NCI-H345 (cell line): ENCODE results near the gene SCG3.
A peak's percentile ranks its signal among the peaks of the same experiment; 100 is the strongest.

Source experiments
- DNase-seq: peaks from one replicate; lab custom pipeline; 2025; lab: John Stamatoyannopoulos, UW

Gene SCG3

DNA sequence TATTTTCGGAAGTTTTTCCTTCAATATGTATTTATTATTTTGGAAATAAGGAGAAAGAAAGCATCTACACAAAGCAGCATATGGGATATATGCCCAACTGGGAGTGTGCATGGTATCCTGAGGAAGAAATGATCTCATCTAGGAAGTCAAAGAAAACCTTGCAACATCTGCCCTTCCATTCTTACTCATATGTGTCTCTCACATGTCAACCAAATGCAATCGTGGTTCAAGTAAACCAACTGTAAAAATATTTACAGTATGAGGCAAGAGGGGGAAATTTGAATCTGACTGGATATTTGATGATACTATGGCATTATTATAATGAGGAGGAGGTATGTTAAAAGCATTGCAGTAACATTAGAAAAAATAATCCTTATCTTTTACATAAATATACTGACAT is 3.2 kb upstream of the SCG3 start:
- DNase-seq, result no peak

DNA sequence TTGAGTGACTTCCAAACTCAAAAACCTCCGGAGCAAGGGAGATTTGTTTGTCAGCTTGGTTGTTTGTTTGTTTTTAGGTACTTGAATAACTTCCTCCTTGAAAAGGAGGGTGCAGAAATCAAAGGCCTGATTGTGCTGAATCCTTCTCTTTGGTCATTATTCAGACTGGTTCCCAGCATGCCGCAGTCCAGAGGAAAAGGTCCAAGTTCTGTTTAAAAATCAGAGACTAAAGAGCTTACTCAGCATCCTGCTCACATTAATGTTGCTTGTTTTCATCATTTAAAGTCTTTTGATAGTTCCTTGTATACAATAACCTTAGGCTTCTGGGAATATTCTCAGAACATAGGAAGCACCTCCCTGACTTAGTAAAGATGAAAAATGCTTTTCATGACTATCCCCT is 982 bp upstream of the SCG3 start:
- no peak for DNase-seq

DNA sequence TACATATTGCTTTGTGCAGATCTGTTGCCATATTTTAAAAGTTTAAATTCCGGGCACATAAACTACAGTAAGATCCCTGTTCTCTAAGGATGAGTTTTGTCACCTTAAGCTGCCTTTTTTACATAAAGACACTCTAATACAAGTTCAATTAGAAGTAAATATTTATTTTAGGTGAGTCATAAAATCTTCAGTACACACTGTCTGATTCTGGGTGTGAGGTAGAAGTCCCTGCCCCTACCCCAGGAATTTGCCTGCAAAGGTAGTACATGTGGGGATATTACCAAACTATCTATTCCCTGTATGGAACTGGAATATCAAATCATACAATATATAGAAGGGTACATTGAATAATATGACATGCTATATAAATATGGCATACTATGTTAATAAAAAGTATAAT is 6.3 kb downstream of the SCG3 start:
- no peak for DNase-seq

DNA sequence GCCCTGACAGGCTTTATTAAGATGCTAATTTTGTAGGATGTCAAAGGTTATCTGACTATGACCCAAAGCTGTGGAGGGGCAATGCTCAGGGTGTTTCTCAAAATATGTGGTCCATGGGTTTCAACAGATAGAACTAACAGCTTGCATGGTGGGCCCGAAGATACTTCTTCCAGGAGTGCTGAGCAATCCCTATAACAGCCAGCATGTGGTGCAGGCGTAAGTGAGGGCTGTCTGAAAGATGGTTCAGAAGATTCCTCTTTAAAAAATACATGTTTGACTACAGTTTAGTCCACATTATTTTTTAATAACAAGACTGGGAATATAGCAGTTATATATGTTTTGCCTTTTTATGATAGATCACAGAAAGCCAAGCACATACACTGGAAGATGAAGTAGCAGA is 7.6 kb downstream of the SCG3 start:
- DNase-seq, result no peak

DNA sequence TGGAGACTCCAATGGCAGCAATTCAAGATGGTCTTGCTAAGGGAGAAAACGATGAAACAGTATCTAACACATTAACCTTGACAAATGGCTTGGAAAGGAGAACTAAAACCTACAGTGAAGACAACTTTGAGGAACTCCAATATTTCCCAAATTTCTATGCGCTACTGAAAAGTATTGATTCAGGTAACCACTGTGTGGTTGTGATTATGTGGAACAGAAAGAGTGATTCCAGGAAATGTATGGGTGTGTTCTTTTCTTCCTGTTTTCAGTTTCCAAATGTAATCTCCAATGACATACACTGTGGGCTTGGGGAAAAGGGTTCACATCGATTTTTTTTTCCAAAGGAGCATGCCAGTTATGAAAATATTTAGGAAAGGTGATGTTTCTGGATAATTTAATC is 10.9 kb downstream of the SCG3 start:
- DNase-seq, result no peak

DNA sequence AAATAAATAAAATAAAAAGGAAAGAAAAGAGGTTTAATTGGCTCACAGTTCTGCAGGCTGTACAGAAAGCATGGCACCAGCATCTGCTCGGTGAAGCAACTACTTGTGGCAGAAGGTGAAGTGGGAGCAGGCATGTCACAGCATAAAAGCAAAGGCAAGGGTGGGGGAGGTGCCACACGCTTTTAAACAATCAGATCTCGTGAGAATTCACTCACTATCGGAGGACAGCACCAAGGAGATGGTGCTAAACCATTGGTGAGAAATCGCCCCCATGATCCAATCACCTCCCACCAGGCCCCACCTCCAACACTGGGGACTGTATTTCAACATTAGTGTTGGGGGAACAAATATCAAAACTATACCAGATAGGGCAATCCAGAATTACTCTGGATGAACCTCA is 15.3 kb downstream of the SCG3 start:
- no peak for DNase-seq

DNA sequence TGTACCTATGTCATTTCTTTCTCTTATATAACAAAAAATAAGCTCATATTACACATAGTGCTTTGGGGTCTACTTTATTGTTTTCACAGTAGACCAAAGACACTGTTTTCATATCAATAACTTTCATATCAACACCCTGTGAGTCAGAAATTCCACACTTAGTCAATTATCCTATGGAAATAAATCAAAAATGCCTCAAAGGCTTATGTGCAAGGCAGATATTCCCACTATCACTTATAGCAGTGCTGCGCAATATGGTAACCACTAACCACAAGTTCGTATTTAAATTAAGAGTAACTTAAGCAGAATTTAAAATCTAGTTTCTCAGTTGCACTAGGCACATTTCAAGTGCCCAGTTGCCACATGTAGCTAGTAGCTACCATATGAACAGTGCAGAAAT is 15.9 kb downstream of the SCG3 start:
- DNase-seq, result no peak

DNA sequence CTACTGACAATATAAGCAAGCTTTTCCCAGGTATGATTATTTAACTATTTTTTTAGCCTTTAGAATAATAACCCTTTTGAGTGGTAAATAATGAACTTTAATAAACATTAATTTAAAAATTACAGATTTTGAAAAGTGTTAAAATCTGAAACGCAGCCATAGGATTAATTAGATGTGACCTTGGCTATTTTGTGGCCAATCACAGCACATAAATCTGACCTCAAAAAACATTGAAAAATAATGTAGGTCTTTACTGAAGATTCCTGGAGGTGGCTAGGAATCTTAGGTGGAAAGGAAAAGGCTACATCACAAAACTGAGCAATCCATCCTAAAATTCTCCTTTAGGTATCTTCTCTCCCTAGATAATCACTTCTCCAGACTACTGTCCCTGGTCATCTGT is 18.1 kb downstream of the SCG3 start:
- DNase-seq, result no peak

DNA sequence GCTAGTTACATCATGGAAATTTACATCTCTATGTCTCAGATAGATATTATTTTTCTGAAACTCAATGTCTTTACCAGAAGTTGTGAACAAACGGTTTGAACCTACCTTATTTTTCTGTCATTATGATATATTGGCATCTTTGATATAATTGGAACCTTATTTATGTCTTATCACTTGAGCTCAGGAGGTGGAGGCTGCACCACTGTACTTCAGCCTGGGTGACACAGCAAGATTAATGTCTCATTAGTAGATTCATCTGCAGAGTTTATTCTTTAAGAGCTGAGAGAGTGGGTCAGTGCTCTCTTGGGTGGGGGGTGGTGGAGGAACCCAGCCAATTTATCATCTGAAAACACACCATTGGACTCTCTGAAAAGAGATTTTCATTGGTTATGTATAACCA is 21.4 kb downstream of the SCG3 start:
- DNase-seq, result no peak

DNA sequence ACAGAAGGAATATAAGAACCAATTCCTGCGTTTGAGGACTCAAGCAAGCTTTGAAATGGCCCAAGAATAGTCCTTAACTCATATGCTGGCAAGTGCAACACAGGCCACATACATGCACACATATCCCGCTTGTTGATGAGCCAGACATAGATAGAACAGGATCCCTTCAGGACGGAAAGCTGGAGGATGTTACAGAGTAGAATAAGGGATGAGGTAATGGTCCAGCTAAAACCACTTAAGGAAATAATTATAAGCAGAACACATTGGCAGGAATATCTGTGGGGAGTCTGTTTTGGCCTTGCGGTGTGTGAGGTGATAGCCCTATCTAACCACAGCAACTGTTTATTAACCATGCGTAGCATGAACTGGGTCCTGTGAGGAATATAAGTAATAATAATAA is 25.0 kb downstream of the SCG3 start:
- DNase-seq, result no peak

DNA sequence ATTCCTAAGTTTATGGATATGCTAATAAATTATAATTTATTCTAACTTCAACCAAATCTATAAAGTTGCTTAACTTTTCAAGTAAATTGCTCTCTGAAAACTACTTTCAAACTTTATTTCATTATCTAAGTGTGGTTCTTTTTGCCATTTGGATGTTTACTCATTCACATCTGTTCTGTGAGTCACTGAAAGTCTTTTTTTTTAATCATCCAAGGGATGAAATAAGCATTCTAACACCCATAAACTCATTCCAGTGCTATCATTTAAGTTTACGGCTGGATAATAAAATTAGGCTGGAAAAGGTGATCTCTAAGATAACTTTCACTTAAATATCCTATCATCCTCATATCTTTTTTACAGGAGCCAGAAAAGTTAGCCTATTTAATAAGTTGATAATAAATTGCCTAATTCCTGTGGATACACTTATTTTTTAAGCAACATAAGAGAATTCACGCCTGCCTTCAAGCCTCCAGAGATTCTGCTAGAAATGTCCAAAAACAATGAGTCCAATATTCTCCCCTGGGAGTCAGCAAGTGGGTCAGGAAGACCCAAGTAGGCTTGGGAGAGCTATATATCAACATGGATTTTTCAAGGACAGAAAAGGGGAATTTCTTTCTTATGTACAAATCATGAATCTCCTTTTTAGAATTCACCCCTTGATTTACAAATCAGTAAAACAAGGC is 25.8 kb downstream of the SCG3 start:
- no peak for DNase-seq

DNA sequence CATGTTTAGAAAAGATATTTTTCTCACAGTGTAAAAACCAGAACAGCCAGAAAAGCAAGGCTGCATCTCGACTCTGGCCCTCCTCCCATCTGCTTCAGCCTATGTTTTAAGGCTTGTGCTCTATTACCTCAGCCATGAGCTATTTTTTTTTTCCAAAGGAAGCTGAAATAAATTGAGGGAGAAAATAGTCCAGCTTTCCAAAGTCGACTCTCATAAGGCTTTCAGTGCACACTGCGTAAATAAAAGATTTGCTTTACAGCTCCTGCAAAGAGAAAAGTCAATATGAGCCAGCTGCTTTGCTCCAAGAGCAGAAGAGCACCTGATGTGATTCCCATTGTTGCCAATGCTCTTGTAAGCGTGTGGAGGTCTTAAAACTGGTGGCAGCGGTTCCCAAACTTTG is 26.7 kb downstream of the SCG3 start:
- peak; percentile 67 for DNase-seq

DNA sequence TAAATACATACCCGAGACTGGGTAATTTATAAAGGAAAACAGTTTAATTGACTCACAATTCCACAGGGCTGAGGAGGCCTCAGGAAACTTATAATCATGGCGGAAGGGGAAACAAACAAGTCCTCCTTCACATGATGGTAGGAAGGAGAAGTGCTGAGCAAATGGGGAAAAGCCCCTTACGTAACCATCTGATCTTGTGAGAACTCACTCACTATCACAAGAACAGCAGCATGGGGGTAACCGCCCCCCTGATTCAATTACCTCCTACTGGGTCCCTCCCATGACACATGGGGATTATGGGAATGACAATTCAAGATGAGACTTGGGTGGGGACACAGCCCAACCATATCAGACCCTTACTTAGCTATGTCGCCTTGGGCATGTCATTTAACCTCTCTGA is 27.7 kb downstream of the SCG3 start:
- DNase-seq, result no peak

DNA sequence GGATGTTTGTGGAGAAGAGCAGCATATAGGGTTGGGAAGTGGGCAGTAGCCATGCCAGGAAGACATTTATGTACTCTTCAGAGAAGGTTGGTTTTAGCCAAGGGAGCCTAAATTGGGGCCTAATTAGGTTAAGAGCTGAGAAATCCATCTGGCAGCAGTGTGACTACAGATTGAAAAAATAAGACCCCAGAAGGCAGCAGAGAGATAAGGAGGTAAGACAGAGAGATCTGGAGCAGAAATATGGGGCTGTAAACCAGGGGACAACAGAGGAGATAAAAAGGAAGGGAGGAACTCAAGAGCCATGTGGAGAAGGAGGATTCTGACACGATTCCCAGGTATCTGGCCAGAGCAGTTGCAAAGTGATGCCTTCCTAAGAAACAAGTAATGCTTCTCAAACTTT is 32.9 kb downstream of the SCG3 start:
- DNase-seq, result no peak

DNA sequence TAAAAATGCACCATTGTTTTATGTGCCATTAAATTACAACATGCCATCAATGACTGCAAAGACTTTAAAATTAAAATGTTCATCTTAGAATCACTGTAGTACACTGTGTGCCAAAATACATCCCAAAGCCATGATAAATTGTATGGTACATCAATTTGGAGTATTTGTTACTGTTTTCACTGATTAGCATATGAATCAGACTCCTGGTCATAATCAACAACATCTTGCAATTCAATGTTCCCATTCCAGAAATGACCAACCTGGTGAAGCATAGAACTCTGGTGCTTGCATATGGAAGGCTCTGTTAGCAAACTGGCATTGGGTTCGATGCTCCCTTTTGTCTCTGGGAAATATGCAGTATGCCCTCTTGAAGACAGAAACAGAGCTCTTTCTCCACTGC is 33.6 kb downstream of the SCG3 start:
- DNase-seq, result no peak

DNA sequence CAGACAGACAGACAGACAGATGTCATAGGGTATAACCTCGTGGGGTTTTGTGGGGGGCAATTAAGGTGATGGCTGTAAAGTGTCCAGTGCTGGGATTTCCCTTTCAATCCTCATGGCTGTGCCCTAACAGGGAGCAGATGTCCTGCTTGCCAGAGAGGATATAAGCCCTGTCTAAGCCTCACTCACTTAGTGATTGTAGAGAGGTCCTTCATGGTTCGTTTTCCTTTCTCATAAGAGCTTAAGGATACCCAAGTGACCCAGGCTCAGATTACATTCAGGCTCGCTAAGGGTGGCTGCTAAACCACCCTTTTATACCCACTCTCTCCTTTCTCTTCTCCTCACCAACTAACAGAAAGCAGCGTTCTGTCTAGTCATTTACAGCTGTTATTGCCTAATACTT is 36.9 kb downstream of the SCG3 start:
- DNase-seq, result no peak

DNA sequence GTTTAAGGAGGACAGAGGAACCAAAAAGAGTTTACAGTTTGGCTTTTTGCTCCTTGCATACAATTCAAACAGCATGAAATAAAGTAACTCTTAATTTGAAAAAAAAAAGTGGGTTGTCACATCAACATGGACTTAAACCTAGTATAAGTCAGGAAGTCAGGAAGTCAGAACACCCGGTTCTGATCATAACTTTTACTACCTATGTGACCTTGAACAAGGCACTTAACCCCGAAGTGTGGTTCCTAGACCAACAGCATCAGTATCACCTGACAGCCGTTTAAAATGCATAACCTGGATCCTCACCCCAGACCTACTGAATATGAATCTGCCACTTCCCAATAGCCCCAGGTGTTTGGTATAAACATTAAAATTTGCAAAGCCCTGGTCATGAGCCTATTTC is 37.4 kb downstream of the SCG3 start:
- no peak for DNase-seq

DNA sequence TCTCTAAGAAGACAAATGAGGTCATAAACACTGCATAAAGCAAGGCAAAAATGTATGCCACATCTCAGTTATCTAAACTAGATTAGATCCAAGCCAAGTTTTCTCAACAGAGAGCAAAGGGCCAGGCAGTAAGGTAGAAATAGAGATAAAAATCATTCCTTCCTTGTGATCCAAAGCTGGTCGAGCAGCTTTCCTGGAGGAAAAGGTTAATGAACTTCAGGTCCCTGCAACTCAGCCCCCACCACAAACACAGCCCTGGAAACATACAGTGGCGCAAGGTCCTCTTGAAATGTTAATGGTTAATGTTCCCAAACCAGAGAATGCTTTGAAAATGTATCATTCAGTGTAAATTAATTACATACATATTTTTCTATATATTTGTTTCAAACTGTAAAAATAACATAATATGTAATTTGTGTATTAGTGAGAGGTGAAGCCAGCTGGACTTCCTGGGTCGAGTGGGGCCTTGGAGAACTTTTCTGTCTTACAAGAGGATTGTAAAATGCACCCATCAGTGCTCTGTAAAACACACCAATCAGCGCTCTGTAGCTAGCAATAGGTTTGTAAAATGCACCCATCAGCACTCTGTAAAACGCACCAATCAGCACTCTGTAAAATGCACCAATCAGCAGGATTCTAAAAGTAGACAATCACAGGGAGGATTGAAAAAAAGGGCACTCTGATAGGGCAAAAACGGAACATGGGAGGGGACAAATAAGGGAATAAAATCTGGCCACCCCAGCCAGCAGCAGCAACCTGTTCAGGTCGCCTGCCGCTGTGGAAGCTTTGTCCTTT is 39.1 kb downstream of the SCG3 start:
- no peak for DNase-seq

DNA sequence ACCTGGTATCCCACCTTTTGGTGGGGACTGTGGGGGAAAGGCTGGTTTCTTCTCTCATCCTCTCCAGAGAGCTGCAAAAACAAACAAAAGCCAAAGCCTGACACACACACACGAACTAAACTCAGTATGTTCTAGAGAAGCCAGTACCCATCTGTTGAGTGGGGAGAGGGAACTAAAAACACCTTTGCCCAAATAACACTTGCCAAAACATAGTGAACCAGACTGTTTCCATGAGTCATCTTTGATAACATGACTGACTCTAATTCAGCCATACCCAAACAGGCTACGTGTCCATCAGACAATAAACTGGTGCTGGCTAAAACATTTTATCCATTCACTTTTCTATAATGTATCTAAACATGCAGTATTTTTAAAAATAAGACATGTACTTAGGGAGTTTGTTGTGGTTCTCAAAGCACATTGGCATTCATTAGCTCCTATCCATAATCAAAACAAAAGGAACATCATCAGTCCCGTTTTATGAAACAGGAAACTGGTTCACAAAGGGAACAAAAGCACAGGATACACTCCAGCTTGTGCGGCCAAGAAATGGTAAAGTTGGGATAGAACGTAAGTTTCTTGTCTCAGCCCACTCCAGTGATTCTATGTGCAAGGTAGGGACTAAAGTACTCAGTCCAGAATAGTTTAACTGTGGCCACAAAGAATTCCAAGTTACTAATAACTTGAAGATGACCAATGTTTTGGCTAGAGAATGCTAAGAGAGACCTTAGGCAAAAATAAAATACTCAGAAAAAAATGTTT is 40.1 kb downstream of the SCG3 start:
- no peak for DNase-seq

DNA sequence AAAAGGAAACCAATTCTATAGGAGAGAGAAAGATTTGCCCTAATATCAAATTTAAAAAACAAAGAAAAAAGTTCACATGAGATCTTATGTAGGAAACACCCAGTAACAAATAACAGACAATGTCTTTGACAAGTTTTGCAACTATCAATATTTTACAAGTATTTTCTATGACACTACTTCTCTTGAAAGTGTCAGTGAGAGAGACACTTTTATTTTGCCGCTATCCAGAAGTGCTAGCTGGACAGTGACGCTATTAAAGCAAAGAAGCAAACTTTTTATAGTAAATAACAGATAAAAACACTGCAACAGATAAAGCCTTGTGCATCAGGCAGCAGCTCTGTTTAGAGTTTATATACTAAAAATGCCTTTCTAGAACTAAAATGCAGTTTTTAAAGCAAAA is 42.9 kb downstream of the SCG3 start:
- no peak for DNase-seq

DNA sequence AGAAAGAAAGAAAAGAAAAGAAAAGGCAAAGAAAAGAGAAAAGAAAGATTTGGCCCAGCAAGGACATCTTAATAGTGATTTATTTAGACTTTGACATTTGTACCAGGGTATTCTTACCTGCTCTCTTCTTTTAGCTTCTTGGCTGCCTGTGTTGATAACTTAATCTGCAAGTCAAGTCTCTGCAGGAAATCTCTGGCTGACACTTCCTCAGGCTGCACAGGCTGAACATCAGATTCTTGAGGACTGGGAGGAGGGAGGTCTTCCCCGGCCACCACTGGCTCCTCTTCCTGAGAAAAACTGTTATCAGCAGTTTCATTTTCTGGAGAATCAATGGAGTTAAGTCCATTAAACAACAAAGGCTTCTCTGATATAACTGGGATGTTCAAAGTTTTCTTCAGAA is 43.4 kb downstream of the SCG3 start:
- no peak for DNase-seq

DNA sequence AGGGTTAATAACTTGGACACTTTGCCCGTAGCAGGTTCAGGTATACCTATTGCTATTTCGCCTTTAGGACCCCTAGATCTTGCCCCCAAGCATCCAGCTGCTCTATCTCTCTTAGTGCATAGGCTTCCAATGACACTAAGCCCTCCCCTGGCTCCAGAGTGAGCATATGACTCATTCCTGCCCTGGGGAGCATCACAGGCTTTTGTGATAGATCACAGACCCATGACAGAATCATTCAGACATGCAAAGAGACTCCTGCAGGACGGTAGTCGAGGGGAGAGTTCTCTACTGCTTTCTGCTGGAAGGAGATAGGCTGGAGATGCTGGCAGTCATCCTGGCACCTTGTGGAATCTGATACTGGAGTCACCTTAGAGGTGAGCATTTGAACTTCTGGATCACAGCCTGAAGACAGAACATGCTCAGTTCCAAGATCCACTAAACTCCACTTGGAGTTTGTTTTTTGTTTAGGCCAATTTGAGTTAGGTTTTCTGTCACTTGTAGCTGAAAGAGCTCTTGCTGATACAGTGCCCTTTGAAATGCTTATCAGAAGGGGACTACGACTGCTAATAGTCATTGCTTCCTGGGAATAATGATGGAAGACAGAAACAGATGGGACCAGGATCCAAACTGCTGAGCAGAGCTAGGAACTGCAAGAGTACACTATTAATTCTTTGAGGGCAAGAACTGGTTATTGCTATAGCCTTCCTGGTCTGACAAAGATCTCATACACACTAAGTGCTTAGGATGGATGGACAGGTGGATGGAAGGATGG is 45.2 kb downstream of the SCG3 start:
- peak; percentile 87 for DNase-seq
